ENCODE data around the gene ANKFY1.

Gene ANKFY1

DNA sequence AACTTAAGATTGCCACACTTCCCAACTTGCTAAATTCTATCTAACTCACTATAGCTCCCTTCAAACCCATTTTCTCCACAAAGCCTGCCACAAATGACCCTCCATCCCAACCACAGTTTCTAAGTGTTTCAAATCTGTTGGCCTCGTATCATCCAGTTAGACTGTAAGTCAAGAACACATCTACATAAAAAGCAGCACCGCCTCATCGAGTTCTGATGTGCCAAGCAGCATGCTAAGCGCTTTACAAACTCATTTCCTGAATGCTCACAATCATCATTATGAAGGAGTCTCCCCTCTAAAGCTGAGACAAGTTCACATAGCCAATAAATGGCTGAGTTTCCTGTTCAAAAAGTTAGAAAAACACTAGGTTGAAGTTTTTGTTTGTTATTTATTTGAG, 9.2 kb upstream of the ANKFY1 start:
- no peak for DNase-seq (ENCODE audit: low read depth in 2 of 2)
- TF ChIP-seq, protein P1, sequence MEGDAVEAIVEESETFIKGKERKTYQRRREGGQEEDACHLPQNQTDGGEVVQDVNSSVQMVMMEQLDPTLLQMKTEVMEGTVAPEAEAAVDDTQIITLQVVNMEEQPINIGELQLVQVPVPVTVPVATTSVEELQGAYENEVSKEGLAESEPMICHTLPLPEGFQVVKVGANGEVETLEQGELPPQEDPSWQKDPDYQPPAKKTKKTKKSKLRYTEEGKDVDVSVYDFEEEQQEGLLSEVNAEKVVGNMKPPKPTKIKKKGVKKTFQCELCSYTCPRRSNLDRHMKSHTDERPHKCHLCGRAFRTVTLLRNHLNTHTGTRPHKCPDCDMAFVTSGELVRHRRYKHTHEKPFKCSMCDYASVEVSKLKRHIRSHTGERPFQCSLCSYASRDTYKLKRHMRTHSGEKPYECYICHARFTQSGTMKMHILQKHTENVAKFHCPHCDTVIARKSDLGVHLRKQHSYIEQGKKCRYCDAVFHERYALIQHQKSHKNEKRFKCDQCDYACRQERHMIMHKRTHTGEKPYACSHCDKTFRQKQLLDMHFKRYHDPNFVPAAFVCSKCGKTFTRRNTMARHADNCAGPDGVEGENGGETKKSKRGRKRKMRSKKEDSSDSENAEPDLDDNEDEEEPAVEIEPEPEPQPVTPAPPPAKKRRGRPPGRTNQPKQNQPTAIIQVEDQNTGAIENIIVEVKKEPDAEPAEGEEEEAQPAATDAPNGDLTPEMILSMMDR (IDR thresholded peaks at IDR 0.05; ENCODE audit: low read depth, low read length) = no peak

DNA sequence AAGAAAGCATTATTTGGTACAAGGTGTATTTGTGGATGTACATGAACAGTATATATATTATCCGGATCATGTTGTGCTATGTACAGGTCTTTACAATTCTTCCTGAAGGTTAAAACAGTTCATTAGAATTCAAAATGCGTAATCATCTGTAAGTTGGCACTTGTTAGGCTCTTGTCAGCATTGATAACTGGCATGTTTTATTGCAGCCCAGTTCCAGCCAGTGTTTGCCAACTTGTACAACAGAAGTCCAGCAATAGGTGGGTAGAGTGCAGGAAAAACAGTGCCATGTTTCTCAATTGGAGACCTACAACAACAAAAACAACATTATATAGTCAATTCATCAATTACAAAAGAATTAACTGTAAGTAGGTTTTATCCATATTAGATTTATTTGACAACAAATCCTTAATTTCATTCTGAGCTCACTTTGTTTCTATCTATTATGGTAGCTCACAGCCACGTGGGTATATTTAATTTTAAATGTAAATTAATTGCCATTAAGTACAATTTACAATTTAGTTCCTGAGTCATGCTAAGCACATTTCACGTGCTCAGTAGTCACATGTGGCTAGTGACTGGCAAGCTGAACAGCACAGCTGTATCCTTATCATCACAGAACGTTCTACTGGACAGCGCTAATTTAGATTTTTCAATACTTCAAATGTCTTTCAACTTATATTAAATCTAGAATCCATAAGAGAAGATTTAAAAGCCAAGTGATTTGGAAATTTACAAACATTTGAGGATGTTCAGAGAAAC, 8.6 kb upstream of the ANKFY1 start:
- TF ChIP-seq, protein P1 (IDR thresholded peaks at IDR 0.05; ENCODE audit: low read depth, low read length) = no peak
- no peak for DNase-seq (ENCODE audit: low read depth in 2 of 2)
- H3K4me3 ChIP-seq (replicated peaks in 1 of 2; ENCODE audit: low read depth in 2 of 2, low read length in 2 of 2) = no peak overlapping the region

More for the DNA sequence above, 9.2 kb upstream of the ANKFY1 start:
- no peak overlapping the region for H3K4me3 ChIP-seq (replicated peaks in 1 of 2; ENCODE audit: low read depth in 2 of 2, low read length in 2 of 2)

DNA sequence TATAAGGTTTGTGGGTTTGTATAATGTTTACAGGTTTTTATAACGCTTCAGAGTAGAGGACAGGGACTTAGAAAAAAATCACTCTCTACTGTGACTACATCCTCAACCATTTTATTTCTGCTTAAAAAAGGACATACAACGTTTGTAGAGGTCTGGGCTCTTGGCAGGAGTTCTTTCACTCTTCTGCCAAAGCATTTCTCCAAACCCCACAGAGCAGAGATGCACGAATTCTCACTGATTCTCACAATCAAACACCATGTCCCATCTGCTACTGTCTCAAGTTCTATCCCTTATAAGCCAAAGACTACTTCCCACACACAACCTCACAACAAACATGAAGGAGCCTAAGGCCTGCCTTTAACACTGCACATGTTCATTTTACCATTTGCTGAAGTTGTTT, 7.0 kb upstream of the ANKFY1 start:
- TF ChIP-seq, protein P1 (IDR thresholded peaks at IDR 0.05; ENCODE audit: low read depth, low read length) = no peak
- DNase-seq (ENCODE audit: low read depth in 2 of 2) = no peak

DNA sequence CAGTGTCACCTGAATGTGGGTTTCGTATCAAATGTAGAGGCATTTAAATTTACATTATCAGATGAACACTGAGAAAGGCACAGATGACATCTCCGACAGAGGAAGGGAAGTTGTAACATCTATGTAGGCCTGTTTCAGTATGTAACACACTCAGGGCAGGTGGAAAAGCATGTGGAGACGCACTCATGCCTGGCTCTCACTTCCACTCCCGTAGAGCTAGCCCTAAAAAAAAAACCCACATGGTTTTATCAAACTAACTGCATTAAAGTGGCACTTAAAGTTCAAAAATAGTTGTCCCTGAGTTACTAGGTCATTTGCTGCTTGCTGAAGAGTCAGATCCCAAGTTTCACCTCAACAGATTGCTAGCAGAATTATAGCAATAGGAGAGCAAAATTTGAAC, 6.1 kb upstream of the ANKFY1 start:
- no peak for DNase-seq (ENCODE audit: low read depth in 2 of 2)
- TF ChIP-seq, protein P1 (IDR thresholded peaks at IDR 0.05; ENCODE audit: low read depth, low read length) = no peak
- no peak overlapping the region for H3K4me3 ChIP-seq (replicated peaks in 1 of 2; ENCODE audit: low read depth in 2 of 2, low read length in 2 of 2)

More for the DNA sequence above, 7.0 kb upstream of the ANKFY1 start:
- H3K4me3 ChIP-seq (replicated peaks in 1 of 2; ENCODE audit: low read depth in 2 of 2, low read length in 2 of 2) = no peak overlapping the region

DNA sequence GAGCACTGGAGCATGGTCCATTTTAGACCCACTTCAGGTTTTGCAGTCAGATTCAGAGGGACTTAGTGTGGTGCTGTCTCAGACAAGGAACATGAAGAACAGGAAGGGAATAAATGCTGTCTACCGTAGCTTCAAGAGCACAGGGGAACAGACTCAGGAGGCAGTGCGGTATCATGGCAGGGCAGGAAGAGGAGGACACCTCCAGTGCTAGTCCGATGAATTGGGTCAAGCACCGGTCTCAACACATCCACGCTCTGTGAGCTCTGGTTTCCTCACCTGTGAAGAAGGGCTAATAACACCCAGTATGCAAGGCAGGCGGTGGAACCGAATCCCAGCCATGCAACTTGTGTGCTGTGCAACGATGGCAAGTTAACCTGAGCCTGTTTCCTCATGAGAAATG, 3.6 kb upstream of the ANKFY1 start:
- TF ChIP-seq, protein P1 (IDR thresholded peaks at IDR 0.05; ENCODE audit: low read depth, low read length) = no peak
- DNase-seq (ENCODE audit: low read depth in 2 of 2) = no peak
- no peak overlapping the region for H3K4me3 ChIP-seq (replicated peaks in 1 of 2; ENCODE audit: low read depth in 2 of 2, low read length in 2 of 2)

DNA sequence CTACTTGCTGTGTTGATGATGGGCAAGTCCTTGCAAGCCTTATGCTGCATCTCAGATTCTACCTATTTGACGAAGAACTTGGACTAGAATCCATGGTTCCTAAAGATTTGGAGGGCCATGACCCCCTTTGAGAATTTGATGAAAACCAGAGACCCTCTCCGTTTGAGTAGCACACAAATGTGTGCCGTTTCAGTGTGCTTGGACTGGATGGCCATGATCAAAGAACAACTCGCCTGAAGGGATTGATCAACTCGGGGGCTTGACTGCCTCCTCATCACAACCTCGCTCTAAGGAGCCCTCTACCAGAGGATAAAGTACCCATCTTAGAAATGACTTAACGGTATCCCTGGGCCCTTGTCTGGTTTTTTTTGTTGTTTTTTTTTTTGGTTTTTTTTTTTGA, 2.8 kb upstream of the ANKFY1 start:
- TF ChIP-seq, protein P1 (IDR thresholded peaks at IDR 0.05; ENCODE audit: low read depth, low read length) = no peak
- H3K4me3 ChIP-seq (replicated peaks in 1 of 2; ENCODE audit: low read depth in 2 of 2, low read length in 2 of 2) = no peak overlapping the region
- DNase-seq (ENCODE audit: low read depth in 2 of 2) = no peak

DNA sequence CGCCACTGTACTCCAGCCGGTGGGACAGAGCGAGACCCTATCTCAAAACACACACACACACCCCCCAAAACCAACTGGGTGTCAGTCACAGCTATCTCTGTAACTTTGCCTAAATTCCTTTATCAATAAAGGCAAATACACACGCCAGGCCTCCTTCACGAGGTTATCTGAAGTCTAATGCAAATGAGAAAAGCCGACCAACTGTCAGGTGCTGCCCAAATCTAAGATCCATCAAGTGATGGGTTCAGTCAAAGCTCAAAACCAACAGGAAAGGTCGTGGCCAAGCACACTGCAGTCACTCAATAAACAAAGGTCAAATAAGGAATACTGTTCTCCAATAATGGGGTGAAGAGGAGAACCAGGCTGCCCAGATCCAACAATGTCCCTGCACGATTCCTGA, 1.1 kb downstream of the ANKFY1 start:
- TF ChIP-seq, protein P1 (IDR thresholded peaks at IDR 0.05; ENCODE audit: low read depth, low read length) = no peak
- no peak for DNase-seq (ENCODE audit: low read depth in 2 of 2)
- H3K4me3 ChIP-seq (replicated peaks in 1 of 2; ENCODE audit: low read depth in 2 of 2, low read length in 2 of 2) = peak overlapping the region; percentile 95 to 98
